Measurements from ENCODE around the gene DKKL1.

The DKKL1 gene

DNA sequence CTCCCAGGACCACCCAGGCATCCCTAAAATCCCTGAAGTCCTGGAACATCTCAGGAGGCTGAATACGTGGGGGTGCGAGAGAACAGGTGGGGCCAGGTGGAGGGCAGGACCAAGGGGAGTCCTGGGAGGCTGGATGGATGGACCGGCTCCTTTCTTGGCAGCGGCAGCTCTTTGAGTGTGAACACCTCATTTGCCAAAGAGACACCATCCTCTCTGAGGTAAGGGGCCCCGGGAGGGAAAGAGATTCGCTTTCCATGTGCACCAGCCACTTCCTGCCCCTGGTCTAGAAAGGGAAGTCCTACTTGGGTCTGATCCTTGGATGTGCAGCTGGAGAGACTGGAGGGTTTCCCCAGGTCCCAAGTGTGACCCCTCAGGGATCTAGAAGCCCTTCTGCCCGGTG is 43.4 kb downstream of the DKKL1 start:
- no peak for TF ChIP-seq ZFX (IDR thresholded peaks at IDR 0.05)
- no peak overlapping the region for H3K27ac ChIP-seq

DNA sequence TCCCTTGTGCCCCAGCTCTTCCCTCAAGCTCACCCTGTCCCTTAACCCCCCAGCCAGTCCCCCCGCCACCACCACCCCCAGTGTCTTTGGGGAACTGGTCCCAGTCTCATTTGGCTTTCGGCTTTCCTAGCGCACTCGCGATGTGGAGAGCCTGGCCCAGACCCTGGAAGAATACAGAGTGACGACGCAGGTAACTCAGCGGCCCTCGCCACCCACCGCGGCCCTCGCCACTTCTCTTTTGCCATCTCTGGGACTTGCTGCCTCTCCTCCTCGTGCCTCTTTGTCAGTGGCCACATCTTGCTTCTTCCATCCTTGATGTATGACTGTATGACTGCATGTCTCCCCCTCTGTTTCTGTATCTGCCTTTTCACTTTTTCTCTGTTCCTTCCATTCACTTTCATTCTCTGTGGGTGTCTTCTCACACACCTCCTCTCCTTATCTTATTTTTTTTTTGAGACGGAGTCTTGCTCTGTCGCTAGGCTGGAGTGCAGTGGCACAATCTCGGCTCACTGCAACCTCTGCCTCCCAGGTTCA is 43.9 kb downstream of the DKKL1 start:
- TF ChIP-seq ZFX (IDR thresholded peaks at IDR 0.05) = no peak
- TF ChIP-seq, protein P1, sequence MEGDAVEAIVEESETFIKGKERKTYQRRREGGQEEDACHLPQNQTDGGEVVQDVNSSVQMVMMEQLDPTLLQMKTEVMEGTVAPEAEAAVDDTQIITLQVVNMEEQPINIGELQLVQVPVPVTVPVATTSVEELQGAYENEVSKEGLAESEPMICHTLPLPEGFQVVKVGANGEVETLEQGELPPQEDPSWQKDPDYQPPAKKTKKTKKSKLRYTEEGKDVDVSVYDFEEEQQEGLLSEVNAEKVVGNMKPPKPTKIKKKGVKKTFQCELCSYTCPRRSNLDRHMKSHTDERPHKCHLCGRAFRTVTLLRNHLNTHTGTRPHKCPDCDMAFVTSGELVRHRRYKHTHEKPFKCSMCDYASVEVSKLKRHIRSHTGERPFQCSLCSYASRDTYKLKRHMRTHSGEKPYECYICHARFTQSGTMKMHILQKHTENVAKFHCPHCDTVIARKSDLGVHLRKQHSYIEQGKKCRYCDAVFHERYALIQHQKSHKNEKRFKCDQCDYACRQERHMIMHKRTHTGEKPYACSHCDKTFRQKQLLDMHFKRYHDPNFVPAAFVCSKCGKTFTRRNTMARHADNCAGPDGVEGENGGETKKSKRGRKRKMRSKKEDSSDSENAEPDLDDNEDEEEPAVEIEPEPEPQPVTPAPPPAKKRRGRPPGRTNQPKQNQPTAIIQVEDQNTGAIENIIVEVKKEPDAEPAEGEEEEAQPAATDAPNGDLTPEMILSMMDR (conservative IDR thresholded peaks at IDR 0.05) = no peak
- no peak overlapping the region for H3K27ac ChIP-seq

DNA sequence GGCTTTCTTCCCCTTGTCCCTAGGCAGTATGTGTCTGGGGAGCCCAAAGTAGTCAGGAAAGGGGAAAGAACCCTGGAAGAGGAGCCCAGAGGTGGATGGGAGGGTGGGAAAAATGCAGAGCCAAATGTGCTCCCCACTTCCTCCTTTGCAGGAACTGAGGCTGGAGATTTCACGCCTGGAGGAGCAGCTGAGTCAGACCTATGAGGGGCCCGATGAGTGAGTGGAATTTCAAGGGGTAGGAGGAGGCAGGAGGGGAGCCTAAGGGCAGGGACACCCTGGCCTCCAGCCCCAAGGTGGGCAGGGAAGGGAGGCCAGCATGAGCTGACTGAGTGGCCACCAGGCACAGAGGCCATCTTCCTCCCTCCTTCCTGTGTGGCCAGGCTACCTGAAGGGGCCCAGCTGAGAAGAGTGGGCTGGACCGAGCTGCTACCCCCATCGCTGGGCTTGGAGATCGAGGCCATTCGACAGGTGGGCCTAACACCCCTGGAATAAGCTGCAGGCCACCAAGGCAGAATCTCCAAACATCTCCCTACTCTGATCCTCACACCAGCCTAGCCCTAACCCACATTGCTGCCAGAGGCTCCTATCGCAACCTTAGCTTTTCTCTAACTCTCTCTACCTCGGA is 45.3 kb downstream of the DKKL1 start:
- no peak overlapping the region for H3K27ac ChIP-seq
- TF ChIP-seq ZFX (IDR thresholded peaks at IDR 0.05) = no peak
- TF ChIP-seq, protein P1 (conservative IDR thresholded peaks at IDR 0.05) = no peak

DNA sequence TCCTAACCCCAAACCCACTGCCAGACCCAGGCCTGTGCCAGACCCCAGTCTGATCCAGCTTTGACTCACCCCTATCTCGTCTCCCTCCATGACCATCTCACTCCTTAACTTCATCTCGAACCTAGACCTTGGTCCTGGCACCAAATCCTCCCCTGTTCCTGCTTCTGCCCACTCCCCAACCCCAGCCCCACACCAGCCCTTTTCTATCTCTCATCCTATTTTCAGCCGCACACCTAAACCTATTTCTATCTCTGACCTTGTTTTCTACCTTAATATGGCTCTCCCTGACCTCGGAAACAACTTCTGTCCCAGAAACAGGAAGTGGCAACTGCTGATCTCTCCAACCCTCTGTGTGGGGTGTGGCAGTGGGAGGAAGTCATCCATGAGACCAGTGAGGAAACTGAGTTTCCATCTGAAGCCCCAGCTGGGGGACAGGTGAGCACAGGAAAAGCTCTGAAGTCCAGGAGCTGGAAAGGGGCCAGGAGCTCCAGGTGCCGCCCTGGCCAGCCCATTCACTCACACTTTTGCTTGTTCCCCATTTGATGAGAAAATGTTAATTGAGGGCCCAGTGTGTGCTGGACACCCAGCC is 45.9 kb downstream of the DKKL1 start:
- TF ChIP-seq ZFX (IDR thresholded peaks at IDR 0.05) = no peak
- TF ChIP-seq, protein P1 (conservative IDR thresholded peaks at IDR 0.05) = no peak
- no peak overlapping the region for H3K27ac ChIP-seq

DNA sequence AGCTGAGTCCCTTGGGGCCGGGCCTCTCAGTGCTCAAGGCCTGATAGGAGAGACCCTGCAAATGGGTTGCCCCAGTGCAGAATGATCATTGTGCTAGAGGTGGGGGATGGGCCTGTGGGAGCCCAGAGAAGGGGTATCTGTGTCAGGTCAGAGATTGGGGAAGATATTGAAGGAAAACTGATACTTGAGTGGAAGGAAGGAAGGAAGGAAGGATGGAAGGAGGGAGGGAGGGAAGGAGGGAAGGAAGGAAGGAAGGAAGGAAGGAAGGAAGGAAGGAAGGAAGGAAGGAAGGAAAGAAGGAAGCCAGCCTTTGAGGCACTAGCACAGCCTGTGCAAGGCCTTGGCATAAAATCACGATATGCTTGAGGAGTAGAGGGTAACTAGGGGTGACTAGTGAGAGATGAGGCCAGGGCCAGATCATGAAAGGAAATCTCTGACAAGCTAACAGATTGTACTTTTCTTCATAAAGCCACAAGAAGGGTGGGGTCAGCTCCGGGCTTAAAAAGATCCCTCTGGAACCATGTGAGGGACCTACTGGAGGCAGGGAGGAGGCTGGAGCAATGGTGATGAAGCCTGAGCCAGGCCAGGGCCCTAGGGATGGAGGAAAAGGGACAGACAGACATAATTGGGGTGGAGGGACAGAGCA is 48.1 kb downstream of the DKKL1 start:
- no peak overlapping the region for H3K27ac ChIP-seq
- TF ChIP-seq ZFX (IDR thresholded peaks at IDR 0.05) = no peak

DNA sequence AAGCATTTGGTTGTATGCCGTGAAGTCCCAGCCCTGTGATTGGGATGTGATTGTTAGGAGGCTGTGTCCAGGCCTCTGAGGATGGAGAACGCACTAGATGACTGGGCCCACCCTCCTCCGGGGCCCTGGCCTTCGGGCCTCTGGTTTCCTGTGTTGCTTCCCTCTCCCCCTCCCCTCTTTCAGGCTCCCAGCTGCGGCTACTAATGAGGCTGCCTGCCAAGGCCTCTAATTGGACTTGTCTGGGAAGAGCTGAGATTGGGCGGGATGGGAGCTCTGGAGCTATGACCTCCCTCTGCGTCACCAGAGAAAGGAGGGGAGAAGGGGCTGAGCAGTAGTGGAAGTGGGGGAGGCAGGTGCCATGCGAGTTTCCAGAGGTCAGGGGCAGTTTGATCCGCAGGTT is 49.7 kb downstream of the DKKL1 start:
- no peak overlapping the region for H3K27ac ChIP-seq
- TF ChIP-seq, protein P1 (conservative IDR thresholded peaks at IDR 0.05) = no peak
- no peak for TF ChIP-seq ZFX (IDR thresholded peaks at IDR 0.05)

DNA sequence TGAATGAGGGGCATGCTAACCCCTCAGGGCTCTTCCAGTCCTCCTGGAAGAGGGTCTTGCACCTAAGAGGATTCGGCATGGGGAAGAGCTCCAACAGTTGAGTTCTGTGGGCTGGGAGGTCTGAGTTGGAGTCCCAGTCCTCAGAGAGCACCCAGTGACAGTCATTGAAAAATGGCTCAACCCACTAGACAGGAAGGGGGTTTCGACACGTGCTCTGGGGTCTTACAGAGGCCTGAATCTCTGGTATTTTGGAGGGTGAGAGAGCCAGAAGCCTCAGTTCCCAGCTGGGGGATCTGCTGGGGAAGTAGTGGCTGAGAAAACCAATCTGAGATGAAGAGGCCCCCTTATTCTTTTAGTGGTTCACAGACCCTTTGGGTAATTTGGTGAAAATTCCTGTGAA is 50.6 kb downstream of the DKKL1 start:
- no peak overlapping the region for H3K27ac ChIP-seq

More for the DNA sequence above, 50.6 kb downstream of the DKKL1 start:
- TF ChIP-seq, protein P1 (conservative IDR thresholded peaks at IDR 0.05) = no peak
- no peak for TF ChIP-seq ZFX (IDR thresholded peaks at IDR 0.05)
